Fibroblast of villous mesenchyme (primary cell): Measurements from ENCODE around the gene ZBTB48. TPM values are rescaled to one million over a fixed set of nuclear protein-coding genes. Genes with fewer than 3 reads are reported as not detected.

Source experiments
- DNase-seq: peaks from one replicate; pipeline ENCODE4 v3.0.0-alpha.2; 2010; ENCODE audit warnings: low read depth
- H3K4me3 ChIP-seq: 2 replicates; pipeline ENCODE4 v1.5.1; 2011; ENCODE audit warnings: low read depth, mild to moderate bottlenecking, low read length
- total RNA-seq: library from RNA; depleted of rRNA; stranded (reverse); fragments of >200 nt; gene quantifications from 2 replicates; pipeline ENCODE4 v1.2.3, GENCODE V29; 2012
- TF ChIP-seq, protein P1 (sequence below): IDR thresholded peaks from 2 replicates; pipeline ENCODE4 v1.5.1; 2012; ENCODE audit warnings: low read depth, mild to moderate bottlenecking, low read length; ENCODE audit not compliant: insufficient read depth

The ZBTB48 gene
- total RNA-seq, 1 donor, result 10.8 TPM

GRCh38 chr1:6572653-6573383 is 7.0 kb upstream of the ZBTB48 start:
- TF ChIP-seq, protein P1, sequence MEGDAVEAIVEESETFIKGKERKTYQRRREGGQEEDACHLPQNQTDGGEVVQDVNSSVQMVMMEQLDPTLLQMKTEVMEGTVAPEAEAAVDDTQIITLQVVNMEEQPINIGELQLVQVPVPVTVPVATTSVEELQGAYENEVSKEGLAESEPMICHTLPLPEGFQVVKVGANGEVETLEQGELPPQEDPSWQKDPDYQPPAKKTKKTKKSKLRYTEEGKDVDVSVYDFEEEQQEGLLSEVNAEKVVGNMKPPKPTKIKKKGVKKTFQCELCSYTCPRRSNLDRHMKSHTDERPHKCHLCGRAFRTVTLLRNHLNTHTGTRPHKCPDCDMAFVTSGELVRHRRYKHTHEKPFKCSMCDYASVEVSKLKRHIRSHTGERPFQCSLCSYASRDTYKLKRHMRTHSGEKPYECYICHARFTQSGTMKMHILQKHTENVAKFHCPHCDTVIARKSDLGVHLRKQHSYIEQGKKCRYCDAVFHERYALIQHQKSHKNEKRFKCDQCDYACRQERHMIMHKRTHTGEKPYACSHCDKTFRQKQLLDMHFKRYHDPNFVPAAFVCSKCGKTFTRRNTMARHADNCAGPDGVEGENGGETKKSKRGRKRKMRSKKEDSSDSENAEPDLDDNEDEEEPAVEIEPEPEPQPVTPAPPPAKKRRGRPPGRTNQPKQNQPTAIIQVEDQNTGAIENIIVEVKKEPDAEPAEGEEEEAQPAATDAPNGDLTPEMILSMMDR, result no peak
- H3K4me3 ChIP-seq, result no peak overlapping the region
- no peak for DNase-seq

DNA sequence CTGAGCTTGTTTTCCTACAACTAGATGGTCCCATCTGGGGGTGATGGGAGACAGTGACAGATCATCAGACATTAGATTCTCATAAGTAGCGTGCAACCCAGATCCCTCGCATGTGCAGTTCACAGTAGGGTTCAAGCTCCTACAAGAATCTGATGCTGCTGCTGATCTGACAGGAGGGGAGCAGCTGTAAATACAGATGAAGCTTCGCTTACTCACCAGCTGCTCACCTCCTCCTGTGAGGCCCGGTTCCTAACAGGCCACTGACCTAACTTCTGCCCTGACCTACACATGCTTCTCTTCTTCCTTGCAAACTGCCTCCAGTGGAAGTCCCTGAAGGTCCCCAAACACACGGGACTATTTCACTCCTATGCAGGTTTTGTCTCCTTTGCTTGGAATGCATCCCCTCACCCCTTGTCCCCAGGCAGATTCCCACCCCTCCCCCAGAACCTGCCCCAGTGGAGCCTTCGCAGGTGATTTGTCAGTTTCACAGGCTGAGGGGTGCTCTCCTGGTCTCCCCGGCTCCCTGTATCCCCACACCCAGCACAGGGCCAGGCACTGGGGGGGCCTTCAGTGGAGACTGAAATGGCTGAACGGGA is 5.7 kb upstream of the ZBTB48 start:
- H3K4me3 ChIP-seq, result no peak overlapping the region
- no peak for DNase-seq

GRCh38 chr1:6574818-6575217 is 5.0 kb upstream of the ZBTB48 start:
- DNase-seq, result no peak
- no peak overlapping the region for H3K4me3 ChIP-seq
- TF ChIP-seq, protein P1, result no peak

More for the DNA sequence above, 5.7 kb upstream of the ZBTB48 start:
- TF ChIP-seq, protein P1, result no peak

DNA sequence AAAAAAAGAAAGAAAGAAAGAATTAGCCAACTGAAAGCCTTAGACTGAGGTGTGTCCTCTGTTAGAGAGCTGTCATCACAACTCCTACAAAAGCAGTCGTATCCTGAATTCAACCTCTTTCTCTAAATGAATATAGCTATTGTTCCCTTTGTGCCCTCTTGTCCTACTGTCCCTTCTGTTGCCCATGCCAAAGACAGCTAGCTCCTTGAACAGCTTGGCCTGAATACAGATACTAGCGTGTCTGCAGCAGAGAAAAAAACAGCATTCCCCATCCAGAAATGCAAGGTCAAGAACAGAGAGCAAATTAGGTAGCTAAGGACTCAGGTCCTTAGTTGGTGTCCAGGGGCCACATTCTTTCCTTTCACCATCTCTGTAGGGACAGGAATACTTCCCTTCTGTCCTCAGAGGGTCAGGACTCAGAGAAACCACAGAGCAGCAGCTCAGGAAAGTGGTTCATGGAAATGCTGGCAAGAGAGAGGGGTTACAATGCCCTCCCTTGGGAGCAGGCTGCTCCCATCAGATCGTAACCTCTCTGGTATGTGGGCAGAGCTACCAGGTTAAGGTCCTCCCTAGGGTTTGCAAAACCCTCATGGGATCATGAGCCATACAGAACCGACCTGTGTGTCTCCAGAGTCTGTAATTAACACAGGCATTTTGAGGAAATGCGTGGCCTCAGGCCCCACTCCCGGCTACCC is 1.8 kb upstream of the ZBTB48 start:
- TF ChIP-seq, protein P1, result no peak
- no peak for DNase-seq

GRCh38 chr1:6578624-6579373 is 995 bp upstream of the ZBTB48 start:
- TF ChIP-seq, protein P1, result no peak
- no peak for DNase-seq
- peak overlapping the region; percentile 80 for H3K4me3 ChIP-seq

More for the DNA sequence above, 1.8 kb upstream of the ZBTB48 start:
- H3K4me3 ChIP-seq, result no peak overlapping the region

DNA sequence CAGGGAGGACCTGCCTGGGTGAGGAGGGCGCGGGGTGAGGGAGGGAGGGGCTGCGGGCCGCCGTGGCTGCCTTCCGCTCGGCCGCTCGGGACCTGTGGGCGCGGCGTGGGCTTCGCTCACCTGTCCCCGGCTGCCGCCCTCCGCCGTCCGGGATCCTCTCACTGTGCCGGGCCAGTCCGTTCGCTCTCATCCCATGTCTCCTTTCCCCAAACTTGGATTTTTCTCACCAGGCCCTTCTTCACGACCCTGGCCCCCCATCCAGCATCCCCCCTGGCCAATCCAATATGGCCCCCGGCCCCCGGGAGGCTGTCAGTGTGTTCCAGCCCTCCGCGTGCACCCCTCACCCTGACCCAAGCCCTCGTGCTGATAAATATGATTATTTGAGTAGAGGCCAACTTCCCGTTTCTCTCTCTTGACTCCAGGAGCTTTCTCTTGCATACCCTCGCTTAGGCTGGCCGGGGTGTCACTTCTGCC is 362 bp downstream of the ZBTB48 start:
- peak; percentile 16 for DNase-seq
- peak overlapping the region; percentile 80 for H3K4me3 ChIP-seq
- TF ChIP-seq, protein P1, result no peak
